Stimulated activated CD4-positive, alpha-beta T cell treated with anti-CD3 and anti-CD28 coated beads, Interleukin-12 subunit alpha, Interleukin-12 subunit beta, amount 100 ng/mL, for 48 hours (primary cell): ENCODE measurements around the gene DACH1.
"Not testable (repeated sequence)": the region's sequence is repeated elsewhere in the genome, so short reads cannot be mapped to it uniquely, and the experiment has no call there.

Experiments
- DNase-seq, 3 donors: peaks; one replicate each; pipeline ENCODE4 v3.0.0-alpha.2; 2020; ENCODE audit warnings: low read depth in 2 of 3, low spot score in 1 of 3

Gene DACH1

GRCh38 chr13:71867131-71867814 lies at the start of gene DACH1:
Gene DACH1, minus strand, starts transcription at chr13:71867204.
- no peak for DNase-seq

- DNase-seq = no peak
Observed at GRCh38 chr13:71913717-71914116, 46.7 kb upstream of the DACH1 start.

GRCh38 chr13:71912524-71912923 lies 45.5 kb upstream of the DACH1 start:
- no peak for DNase-seq

- DNase-seq = no peak
Observed at GRCh38 chr13:71906448-71906847, 39.4 kb upstream of the DACH1 start.

GRCh38 chr13:71902676-71903075 lies 35.7 kb upstream of the DACH1 start:
- DNase-seq = no peak

- not testable (repeated sequence) for DNase-seq
Observed at GRCh38 chr13:71893506-71893905, 26.5 kb upstream of the DACH1 start.

- DNase-seq = no peak
Observed at GRCh38 chr13:71886880-71887279, 19.9 kb upstream of the DACH1 start.

GRCh38 chr13:71882120-71882519 lies 15.1 kb upstream of the DACH1 start:
- no peak for DNase-seq

GRCh38 chr13:71880753-71881541 lies 13.9 kb upstream of the DACH1 start:
- DNase-seq = no peak

GRCh38 chr13:71879808-71880344 lies 12.9 kb upstream of the DACH1 start:
- DNase-seq = no peak

- DNase-seq = no peak
Observed at GRCh38 chr13:71879129-71879535, 12.1 kb upstream of the DACH1 start.

- DNase-seq = no peak
Observed at GRCh38 chr13:71877256-71877653, 10.3 kb upstream of the DACH1 start.

GRCh38 chr13:71876648-71877255 lies 9.7 kb upstream of the DACH1 start:
- DNase-seq = no peak

- DNase-seq = no peak
Observed at GRCh38 chr13:71875823-71876222, 8.8 kb upstream of the DACH1 start.

GRCh38 chr13:71874458-71874857 lies 7.5 kb upstream of the DACH1 start:
- DNase-seq = no peak

- no peak for DNase-seq
Observed at GRCh38 chr13:71873418-71874247, 6.6 kb upstream of the DACH1 start.

GRCh38 chr13:71871844-71872243 lies 4.8 kb upstream of the DACH1 start:
- no peak for DNase-seq

GRCh38 chr13:71871176-71871754 lies 4.3 kb upstream of the DACH1 start:
- no peak for DNase-seq

- no peak for DNase-seq
Observed at GRCh38 chr13:71870100-71870499, 3.1 kb upstream of the DACH1 start.

GRCh38 chr13:71869274-71869673 lies 2.3 kb upstream of the DACH1 start:
- no peak for DNase-seq
